SK-N-MC (cell line): Measurements from ENCODE around the gene CCDC71L.
"Not testable (repeated sequence)": the region's sequence is repeated elsewhere in the genome, so short reads cannot be mapped to it uniquely, and the experiment has no call there.

Experiments
- EZH2 ChIP-seq: fragments of 200-600 bp; sonication (generic); IDR thresholded peaks from one replicate; pipeline ENCODE4 v1.6.1; 2017; ENCODE audit warnings: antibody characterized with exemption
- FOXP2 ChIP-seq: optimal IDR thresholded peaks from 2 replicates; pipeline ENCODE3; 2011; ENCODE audit warnings: mild to moderate bottlenecking, moderate library complexity; ENCODE audit not compliant: insufficient read depth; ENCODE audit errors: extremely low read length, control extremely low read depth
- POLR2AphosphoS5 ChIP-seq: IDR thresholded peaks from 2 replicates; pipeline ENCODE4 v1.6.1; 2012; ENCODE audit warnings: mild to moderate bottlenecking, low read depth, low read length, borderline replicate concordance

- TF ChIP-seq POLR2AphosphoS5, FOXP2, EZH2: not testable (repeated sequence)
These were observed 11.0 kb upstream of the CCDC71L start for GRCh38 chr7:106671930-106672329.
